Liver (tissue), 9 donors: ENCODE data around the gene NBEA. TPM values are rescaled to one million over a fixed set of nuclear protein-coding genes. Genes with fewer than 3 reads are reported as not detected.

Experiments used
- DNase-seq: peaks from one replicate; pipeline ENCODE4 v3.0.0-alpha.2; 2017; ENCODE audit warnings: low spot score
- H3K27ac ChIP-seq, 2 donors: one replicate each; pipeline ENCODE4 v1.7.0; 2013; ENCODE audit warnings: inconsistent platforms in 2 of 2, low read length in 2 of 2, control low read depth in 1 of 2, low read depth in 1 of 2, mild to moderate bottlenecking in 1 of 2
- H3K27me3 ChIP-seq, 4 donors: one replicate each; pipeline versions ENCODE4 v1.6.1 to v1.7.0; 2013; ENCODE audit warnings: low read length in 3 of 4, inconsistent platforms in 1 of 4, mild to moderate bottlenecking in 1 of 4, moderate library complexity in 1 of 4; ENCODE audit not compliant: control insufficient read depth in 4 of 4, insufficient read depth in 4 of 4
- H3K36me3 ChIP-seq, 4 donors: one replicate each; pipeline versions ENCODE4 v1.6.1 to v1.7.0; 2013; ENCODE audit warnings: low read length in 3 of 4, mild to moderate bottlenecking in 3 of 4, low read depth in 1 of 4, moderate library complexity in 1 of 4; ENCODE audit not compliant: control insufficient read depth in 4 of 4, insufficient read depth in 3 of 4
- H3K4me1 ChIP-seq, 4 donors: one replicate each; pipeline versions ENCODE4 v1.6.1 to v1.7.0; 2013; ENCODE audit warnings: low read length in 3 of 4, mild to moderate bottlenecking in 3 of 4, moderate library complexity in 1 of 4; ENCODE audit not compliant: control insufficient read depth in 4 of 4, insufficient read depth in 4 of 4
- H3K4me3 ChIP-seq, 3 donors: one replicate each; pipeline versions ENCODE4 v1.6.1 to v1.7.0; 2013; ENCODE audit warnings: low read length in 3 of 3, control low read depth in 1 of 3, low read depth in 1 of 3, mild to moderate bottlenecking in 1 of 3
- H3K9ac ChIP-seq, 2 donors: one replicate each; pipeline ENCODE4 v1.7.0; 2013; ENCODE audit warnings: low read length in 2 of 2, mild to moderate bottlenecking in 2 of 2, moderate library complexity in 2 of 2, control low read depth in 1 of 2, low read depth in 1 of 2
- H3K9me3 ChIP-seq, 4 donors: one replicate each; pipeline versions ENCODE4 v1.6.1 to v1.7.0; 2013; ENCODE audit warnings: low read length in 3 of 4; ENCODE audit not compliant: control insufficient read depth in 4 of 4
- EGR1 ChIP-seq, 2 donors: IDR thresholded peaks; 2 replicates each; pipeline ENCODE4 v1.6.1; 2016 to 2018; ENCODE audit warnings: antibody characterized with exemption in 2 of 2, low read depth in 2 of 2
- FOXA1 ChIP-seq: IDR thresholded peaks from 2 replicates; pipeline ENCODE4 v1.6.1; 2016; ENCODE audit warnings: antibody characterized with exemption
- FOXA2 ChIP-seq: IDR thresholded peaks from 2 replicates; pipeline ENCODE4 v1.6.1; 2016; ENCODE audit warnings: antibody characterized with exemption
- HNF4A ChIP-seq, 2 donors: conservative IDR thresholded peaks; 2 replicates each; pipeline ENCODE4 v1.6.1; 2016; ENCODE audit warnings: antibody characterized with exemption in 2 of 2, mild to moderate bottlenecking in 2 of 2
- HNF4G ChIP-seq: IDR thresholded peaks from 2 replicates; pipeline ENCODE4 v1.6.1; 2016; ENCODE audit warnings: antibody characterized with exemption
- NR2F2 ChIP-seq: IDR thresholded peaks from 2 replicates; pipeline ENCODE4 v1.6.1; 2016; ENCODE audit warnings: antibody characterized with exemption
- RAD21 ChIP-seq, 2 donors: IDR thresholded peaks; 2 replicates each; pipeline ENCODE4 v1.6.1; 2016; ENCODE audit warnings: antibody characterized with exemption in 2 of 2, mild to moderate bottlenecking in 2 of 2
- REST ChIP-seq: IDR thresholded peaks from 2 replicates; pipeline ENCODE4 v1.6.1; 2016; ENCODE audit warnings: antibody characterized with exemption, mild to moderate bottlenecking
- SP1 ChIP-seq: IDR thresholded peaks from 2 replicates; pipeline ENCODE4 v1.6.1; 2018; ENCODE audit warnings: antibody characterized with exemption, mild to moderate bottlenecking
- TAF1 ChIP-seq: conservative IDR thresholded peaks from 2 replicates; pipeline ENCODE4 v1.6.1; 2016; ENCODE audit warnings: antibody characterized with exemption, mild to moderate bottlenecking
- YY1 ChIP-seq: IDR thresholded peaks from 2 replicates; pipeline ENCODE4 v1.6.1; 2016; ENCODE audit warnings: antibody characterized with exemption, mild to moderate bottlenecking
- WGBS: extraction: QIAGEN DNeasy Blood & Tissue Kit; methylation state at CpG from one replicate; pipeline ENCODE4 v1.1.7; 2013; 5-methylcytosine and 5-hydroxymethylcytosine counted together
- polyA plus RNA-seq, 2 donors: library from polyadenylated mRNA; stranded (reverse) in 1 of 2; unstranded in 1 of 2; fragments of 200-250 nt in 1 of 2; fragments of >200 nt in 1 of 2; fragmentation: Nextera tagmentation in 1 of 2; extraction: Ambion mirVana in 1 of 2; gene quantifications; one replicate each; pipeline versions ENCODE4 v1.2.1 to v1.2.3, GENCODE V29; 2013 to 2015
- total RNA-seq, 2 donors: library from RNA; depleted of rRNA; stranded (reverse); fragments of >200 nt; gene quantifications; one replicate each; pipeline ENCODE4 v1.2.3, GENCODE V29; 2014
- TF ChIP-seq, protein P1 (sequence below): IDR thresholded peaks from 2 replicates; pipeline ENCODE4 v1.6.1; 2016; ENCODE audit warnings: antibody characterized with exemption
- TF ChIP-seq, protein P2 (sequence below): IDR thresholded peaks from 2 replicates; pipeline ENCODE4 v1.6.1; 2016; ENCODE audit warnings: antibody characterized with exemption
- TF ChIP-seq, protein P3 (sequence below): fragments of 150-350 bp; IDR thresholded peaks from 2 replicates; pipeline ENCODE4 v1.5.1; 2017; ENCODE audit warnings: improper control_type of control experiment, low read depth, low read length; ENCODE audit not compliant: missing input control
- donor health status: healthy.
- donor health status: healthy.
- donor health status: healthy.
- donor health status: healthy.
- donor health status: healthy.

The NBEA gene
- total and polyA plus RNA-seq, 4 donors = 0.24 to 3.5 (median 1.4) TPM

DNA sequence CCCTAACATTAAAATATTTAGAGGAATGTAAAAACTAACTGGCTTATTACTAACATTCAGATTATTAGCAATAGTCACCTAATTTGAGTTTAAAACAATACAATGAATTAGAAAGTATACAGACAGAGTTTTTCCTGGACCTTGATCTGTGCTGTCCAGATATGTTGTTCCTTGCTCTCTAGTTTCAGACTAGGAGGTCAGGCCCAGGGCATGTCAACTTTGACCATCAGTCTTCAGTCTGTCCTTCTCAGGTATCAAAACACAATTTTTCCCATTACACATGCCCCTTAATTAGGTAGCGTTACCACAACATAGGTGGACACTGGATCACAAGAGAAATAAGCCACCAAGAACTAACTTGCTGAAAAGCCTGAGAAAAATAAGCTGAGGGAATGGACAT lies 337.4 kb downstream of the NBEA start:
- no peaks in the 10 kb centered on the region for H3K4me1 ChIP-seq
- no peaks in the 10 kb centered on the region for H3K36me3 ChIP-seq
- H3K27ac ChIP-seq = no peak overlapping the region
- 73% methylated on average over 1 of the region's 1 CpG for WGBS
- no peak overlapping the region for H3K9ac ChIP-seq
- no peaks in the 10 kb centered on the region for H3K9me3 ChIP-seq
- no peak for DNase-seq
- H3K4me3 ChIP-seq = no peak overlapping the region
- no peaks in the 10 kb centered on the region for H3K27me3 ChIP-seq
- no peak for TF ChIP-seq FOXA2
- TF ChIP-seq HNF4A (conservative IDR thresholded peaks at IDR 0.05) = peak; percentile 18 to 65

- Histone ChIP-seq H3K4me3 (no peak overlapping the region), H3K4me1 (no peaks in the 10 kb centered on the region), H3K9ac (no peak overlapping the region), H3K27me3 (no peaks in the 10 kb centered on the region), H3K27ac (no peak overlapping the region), H3K9me3 (no peaks in the 10 kb centered on the region), H3K36me3 (no peaks in the 10 kb centered on the region)
- WGBS = 44% methylated on average over 1 of the region's 1 CpG
- no peak for TF ChIP-seq SP1
- peak; percentile 49 to 76 for TF ChIP-seq HNF4A (conservative IDR thresholded peaks at IDR 0.05)
- DNase-seq = peak; percentile 39
Measured at GRCh38 chr13:35283856-35284255, 341.8 kb downstream of the NBEA start.

GRCh38 chr13:35285677-35286076 lies 343.6 kb downstream of the NBEA start:
- no peaks in the 10 kb centered on the region for H3K4me1 ChIP-seq
- TF ChIP-seq FOXA1 = no peak
- TF ChIP-seq FOXA2 = no peak
- TF ChIP-seq, protein P1, sequence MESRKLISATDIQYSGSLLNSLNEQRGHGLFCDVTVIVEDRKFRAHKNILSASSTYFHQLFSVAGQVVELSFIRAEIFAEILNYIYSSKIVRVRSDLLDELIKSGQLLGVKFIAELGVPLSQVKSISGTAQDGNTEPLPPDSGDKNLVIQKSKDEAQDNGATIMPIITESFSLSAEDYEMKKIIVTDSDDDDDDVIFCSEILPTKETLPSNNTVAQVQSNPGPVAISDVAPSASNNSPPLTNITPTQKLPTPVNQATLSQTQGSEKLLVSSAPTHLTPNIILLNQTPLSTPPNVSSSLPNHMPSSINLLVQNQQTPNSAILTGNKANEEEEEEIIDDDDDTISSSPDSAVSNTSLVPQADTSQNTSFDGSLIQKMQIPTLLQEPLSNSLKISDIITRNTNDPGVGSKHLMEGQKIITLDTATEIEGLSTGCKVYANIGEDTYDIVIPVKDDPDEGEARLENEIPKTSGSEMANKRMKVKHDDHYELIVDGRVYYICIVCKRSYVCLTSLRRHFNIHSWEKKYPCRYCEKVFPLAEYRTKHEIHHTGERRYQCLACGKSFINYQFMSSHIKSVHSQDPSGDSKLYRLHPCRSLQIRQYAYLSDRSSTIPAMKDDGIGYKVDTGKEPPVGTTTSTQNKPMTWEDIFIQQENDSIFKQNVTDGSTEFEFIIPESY = no peak
- TF ChIP-seq, protein P2, sequence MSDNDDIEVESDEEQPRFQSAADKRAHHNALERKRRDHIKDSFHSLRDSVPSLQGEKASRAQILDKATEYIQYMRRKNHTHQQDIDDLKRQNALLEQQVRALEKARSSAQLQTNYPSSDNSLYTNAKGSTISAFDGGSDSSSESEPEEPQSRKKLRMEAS = no peak
- TF ChIP-seq HNF4A (conservative IDR thresholded peaks at IDR 0.05) = no peak
- no peak for TF ChIP-seq HNF4G
- no peak for TF ChIP-seq NR2F2
- no peak for TF ChIP-seq RAD21 (IDR thresholded peaks at IDR 0.05)
- TF ChIP-seq EGR1 (IDR thresholded peaks at IDR 0.05; ENCODE audit: low read depth in 2 of 2) = no peak
- TF ChIP-seq, protein P3, sequence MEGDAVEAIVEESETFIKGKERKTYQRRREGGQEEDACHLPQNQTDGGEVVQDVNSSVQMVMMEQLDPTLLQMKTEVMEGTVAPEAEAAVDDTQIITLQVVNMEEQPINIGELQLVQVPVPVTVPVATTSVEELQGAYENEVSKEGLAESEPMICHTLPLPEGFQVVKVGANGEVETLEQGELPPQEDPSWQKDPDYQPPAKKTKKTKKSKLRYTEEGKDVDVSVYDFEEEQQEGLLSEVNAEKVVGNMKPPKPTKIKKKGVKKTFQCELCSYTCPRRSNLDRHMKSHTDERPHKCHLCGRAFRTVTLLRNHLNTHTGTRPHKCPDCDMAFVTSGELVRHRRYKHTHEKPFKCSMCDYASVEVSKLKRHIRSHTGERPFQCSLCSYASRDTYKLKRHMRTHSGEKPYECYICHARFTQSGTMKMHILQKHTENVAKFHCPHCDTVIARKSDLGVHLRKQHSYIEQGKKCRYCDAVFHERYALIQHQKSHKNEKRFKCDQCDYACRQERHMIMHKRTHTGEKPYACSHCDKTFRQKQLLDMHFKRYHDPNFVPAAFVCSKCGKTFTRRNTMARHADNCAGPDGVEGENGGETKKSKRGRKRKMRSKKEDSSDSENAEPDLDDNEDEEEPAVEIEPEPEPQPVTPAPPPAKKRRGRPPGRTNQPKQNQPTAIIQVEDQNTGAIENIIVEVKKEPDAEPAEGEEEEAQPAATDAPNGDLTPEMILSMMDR = no peak
- TF ChIP-seq TAF1 = no peak
- no peak for TF ChIP-seq YY1
- no peak for TF ChIP-seq REST
- no peaks in the 10 kb centered on the region for H3K9me3 ChIP-seq
- no peaks in the 10 kb centered on the region for H3K27me3 ChIP-seq
- H3K4me3 ChIP-seq = no peak overlapping the region
- no peak for DNase-seq
- H3K27ac ChIP-seq = no peak overlapping the region
- H3K36me3 ChIP-seq = no peaks in the 10 kb centered on the region
- WGBS = 84% methylated on average over 4 of the region's 4 CpGs
- no peak overlapping the region for H3K9ac ChIP-seq
